Raji (cell line): ENCODE results near the gene U2SURP.

Source experiments
- POLR2A ChIP-seq: IDR thresholded peaks from 2 replicates; pipeline ENCODE4 v1.6.1; 2011; ENCODE audit warnings: low read depth, low read length, control low read depth; ENCODE audit not compliant: insufficient read depth

The U2SURP gene

GRCh38 chr3:143101792-143102381 lies 100.5 kb downstream of the U2SURP start:
- no peak for TF ChIP-seq POLR2A

GRCh38 chr3:143103652-143104051 lies 102.3 kb downstream of the U2SURP start:
- no peak for TF ChIP-seq POLR2A

- no peak for TF ChIP-seq POLR2A
Measured at GRCh38 chr3:143105170-143105569, 103.8 kb downstream of the U2SURP start.

GRCh38 chr3:143109861-143110260 lies 108.5 kb downstream of the U2SURP start:
- no peak for TF ChIP-seq POLR2A
